Activated T-helper 1 cell treated with anti-CD3 and anti-CD28 coated beads, Interleukin-2, amount 50 U/mL, for 16 hours (primary cell): ENCODE measurements around the gene KCNJ3.
"Not testable (repeated sequence)": the region's sequence is repeated elsewhere in the genome, so short reads cannot be mapped to it uniquely, and the experiment has no call there.

ENCODE experiments used
- DNase-seq, 2 donors: peaks; one replicate each; pipeline ENCODE4 v3.0.0-alpha.2; 2020; ENCODE audit warnings: low read depth in 1 of 2, low spot score in 1 of 2

Gene KCNJ3

GRCh38 chr2:154837035-154837434 lies 138.5 kb downstream of the KCNJ3 start:
- DNase-seq = no peak

- DNase-seq = no peak
Measured at GRCh38 chr2:154844513-154844912, 146.0 kb downstream of the KCNJ3 start.

GRCh38 chr2:154846842-154847241 lies 148.3 kb downstream of the KCNJ3 start:
- DNase-seq = no peak

- no peak for DNase-seq
Measured at GRCh38 chr2:154849482-154849881, 151.0 kb downstream of the KCNJ3 start.

GRCh38 chr2:154850532-154850931 lies 152.0 kb downstream of the KCNJ3 start:
- no peak for DNase-seq

- DNase-seq = no peak
Measured at GRCh38 chr2:154855138-154855537, 156.6 kb downstream of the KCNJ3 start.

GRCh38 chr2:154867151-154867550 lies 168.7 kb downstream of the KCNJ3 start:
- not testable (repeated sequence) for DNase-seq

- DNase-seq = no peak
Measured at GRCh38 chr2:154875999-154876398, 177.5 kb downstream of the KCNJ3 start.

GRCh38 chr2:154882725-154883124 lies 184.2 kb downstream of the KCNJ3 start:
- no peak for DNase-seq

GRCh38 chr2:154886316-154886715 lies 187.8 kb downstream of the KCNJ3 start:
- DNase-seq = no peak

- DNase-seq = no peak
Measured at GRCh38 chr2:154898269-154898668, 199.8 kb downstream of the KCNJ3 start.

GRCh38 chr2:154901063-154901462 lies 202.6 kb downstream of the KCNJ3 start:
- no peak for DNase-seq
